GM23338 (cell line): ENCODE results near the gene MKI67. TPM values are rescaled to one million over a fixed set of nuclear protein-coding genes. Genes with fewer than 3 reads are reported as not detected.

ENCODE experiments used
- ATAC-seq: fragments of 200-7000 bp; cut with Tn5 transposase; 3 replicates; pipeline ENCODE4 v1.9.1; 2020
- DNase-seq: peaks from one replicate; pipeline ENCODE4 v3.0.0-alpha.2; 2015; ENCODE audit warnings: low spot score
- H2AFZ ChIP-seq: fragments of 200-600 bp; sonication (generic); 2 replicates; pipeline ENCODE4 v1.8.0; 2016; ENCODE audit warnings: antibody characterized with exemption, mild to moderate bottlenecking, moderate library complexity
- H3F3A ChIP-seq: fragments of 200-600 bp; sonication (generic); replicated peaks from 2 replicates; pipeline ENCODE4 v1.8.0; 2017; ENCODE audit warnings: antibody characterized with exemption, mixed run types, low read depth
- H3K27ac ChIP-seq: fragments of 200-600 bp; sonication (generic); 2 replicates; pipeline ENCODE4 v1.6.1; 2016; ENCODE audit warnings: low read depth
- H3K27me3 ChIP-seq: fragments of 200-600 bp; sonication (generic); 2 replicates; pipeline ENCODE4 v1.8.0; 2016; ENCODE audit warnings: mild to moderate bottlenecking, mixed run types, moderate library complexity; ENCODE audit not compliant: insufficient read depth
- H3K36me3 ChIP-seq: fragments of 200-600 bp; sonication (generic); 2 replicates; pipeline ENCODE4 v1.8.0; 2016; ENCODE audit warnings: mild to moderate bottlenecking; ENCODE audit not compliant: insufficient read depth
- H3K4me1 ChIP-seq: fragments of 200-600 bp; sonication (generic); 2 replicates; pipeline ENCODE4 v1.8.0; 2016; ENCODE audit warnings: mild to moderate bottlenecking, moderate library complexity; ENCODE audit not compliant: insufficient read depth
- H3K4me2 ChIP-seq: fragments of 200-600 bp; sonication (generic); 2 replicates; pipeline ENCODE4 v1.7.1; 2017; ENCODE audit warnings: mixed run types
- H3K4me3 ChIP-seq: fragments of 200-600 bp; sonication (generic); 2 replicates; pipeline ENCODE4 v1.6.1; 2016; ENCODE audit warnings: mixed run types
- H3K79me2 ChIP-seq: fragments of 200-600 bp; sonication (generic); replicated peaks from 2 replicates; pipeline ENCODE4 v1.8.0; 2017; ENCODE audit warnings: mild to moderate bottlenecking; ENCODE audit not compliant: insufficient read depth
- H3K9me2 ChIP-seq: fragments of 200-600 bp; sonication (generic); 2 replicates; pipeline ENCODE4 v1.8.0; 2017; ENCODE audit not compliant: insufficient read depth
- H4K20me1 ChIP-seq: fragments of 200-600 bp; sonication (generic); replicated peaks from 2 replicates; pipeline ENCODE4 v1.8.0; 2017; ENCODE audit warnings: mild to moderate bottlenecking; ENCODE audit not compliant: insufficient read depth
- H3K27ac Mint-ChIP-seq: 2 replicates; pipeline ENCODE4 v1.8.0; 2020; ENCODE audit warnings: inconsistent platforms, mild to moderate bottlenecking, moderate library complexity, mixed read lengths
- H3K27me3 Mint-ChIP-seq: 3 replicates; pipeline ENCODE4 v1.8.0; 2022; ENCODE audit warnings: low read depth, mild to moderate bottlenecking, moderate library complexity, mixed read lengths, inconsistent platforms; ENCODE audit not compliant: insufficient read depth, poor library complexity
- H3K36me3 Mint-ChIP-seq: 3 replicates; pipeline ENCODE4 v1.8.0; 2021; ENCODE audit warnings: low read depth, mild to moderate bottlenecking, inconsistent platforms, moderate library complexity, mixed read lengths
- H3K4me1 Mint-ChIP-seq: 3 replicates; pipeline ENCODE4 v1.8.0; 2020; ENCODE audit warnings: mild to moderate bottlenecking, inconsistent platforms, mixed read lengths
- H3K4me3 Mint-ChIP-seq: 3 replicates; pipeline ENCODE4 v1.8.0; 2021; ENCODE audit warnings: moderate library complexity, mild to moderate bottlenecking, inconsistent platforms, mixed read lengths
- H3K9me3 Mint-ChIP-seq: 3 replicates; pipeline ENCODE4 v1.8.0; 2020; ENCODE audit warnings: moderate library complexity, mild to moderate bottlenecking, inconsistent platforms, mixed read lengths
- CREB1 ChIP-seq: fragments of 250-450 bp; sonication (Bioruptor Pico); IDR thresholded peaks from 2 replicates; pipeline ENCODE4 v1.5.0; 2020; ENCODE audit warnings: low read depth, mild to moderate bottlenecking, moderate library complexity
- EZH2 ChIP-seq: fragments of 200-600 bp; sonication (generic); IDR thresholded peaks from one replicate; pipeline ENCODE4 v1.8.0; 2017; ENCODE audit warnings: antibody characterized with exemption, mild to moderate bottlenecking, low read depth; ENCODE audit not compliant: unreplicated experiment
- EZH2phosphoT487 ChIP-seq: fragments of 200-600 bp; sonication (generic); IDR thresholded peaks from one replicate; pipeline ENCODE4 v1.8.1; 2018; ENCODE audit warnings: antibody characterized with exemption; ENCODE audit not compliant: unreplicated experiment
- JUNB ChIP-seq: IDR thresholded peaks from one replicate; pipeline ENCODE4 v1.6.1; 2016; ENCODE audit warnings: antibody characterized with exemption; ENCODE audit not compliant: unreplicated experiment
- STAT1 ChIP-seq: IDR thresholded peaks from one replicate; pipeline ENCODE4 v1.6.1; 2016; ENCODE audit warnings: antibody characterized with exemption; ENCODE audit not compliant: unreplicated experiment
- ZNF331 ChIP-seq: fragments of 250-450 bp; sonication (Bioruptor Pico); IDR thresholded peaks from 2 replicates; pipeline ENCODE4 v1.5.0; 2020; ENCODE audit warnings: low read depth, mild to moderate bottlenecking, moderate library complexity
- polyA plus RNA-seq: library from polyadenylated mRNA; unstranded; fragments of >200 nt; fragmentation: Nextera tagmentation; extraction: Ambion mirVana; gene quantifications from 2 replicates; pipeline ENCODE4 v1.2.1, GENCODE V29; 2016
- total RNA-seq: library from RNA; depleted of rRNA; stranded (reverse); fragments of >200 nt; shearing (Covaris generic); gene quantifications from 2 replicates; pipeline ENCODE4 v1.2.3, GENCODE V29; 2014
- TF ChIP-seq, protein P1 (sequence below): IDR thresholded peaks from 2 replicates; pipeline ENCODE4 v1.6.1; 2016; ENCODE audit warnings: antibody characterized with exemption
- TF ChIP-seq, protein P2 (sequence below): IDR thresholded peaks from one replicate; pipeline ENCODE4 v1.6.1; 2018; ENCODE audit warnings: antibody characterized with exemption; ENCODE audit not compliant: unreplicated experiment
- TF ChIP-seq, protein P3 (sequence below), 2 experiments: fragments of 200-600 bp in 1 of 2; sonication (generic) in 1 of 2; conservative IDR thresholded peaks; 2 replicates each; pipeline versions ENCODE4 v1.5.1 to v1.6.1; 2016 to 2017; ENCODE audit warnings: antibody characterized with exemption in 2 of 2, low read depth in 2 of 2, mild to moderate bottlenecking in 2 of 2, moderate library complexity in 1 of 2

Gene MKI67
- total and polyA plus RNA-seq, 2 experiments from 2014 or later, result 58.0 to 103 TPM

DNA sequence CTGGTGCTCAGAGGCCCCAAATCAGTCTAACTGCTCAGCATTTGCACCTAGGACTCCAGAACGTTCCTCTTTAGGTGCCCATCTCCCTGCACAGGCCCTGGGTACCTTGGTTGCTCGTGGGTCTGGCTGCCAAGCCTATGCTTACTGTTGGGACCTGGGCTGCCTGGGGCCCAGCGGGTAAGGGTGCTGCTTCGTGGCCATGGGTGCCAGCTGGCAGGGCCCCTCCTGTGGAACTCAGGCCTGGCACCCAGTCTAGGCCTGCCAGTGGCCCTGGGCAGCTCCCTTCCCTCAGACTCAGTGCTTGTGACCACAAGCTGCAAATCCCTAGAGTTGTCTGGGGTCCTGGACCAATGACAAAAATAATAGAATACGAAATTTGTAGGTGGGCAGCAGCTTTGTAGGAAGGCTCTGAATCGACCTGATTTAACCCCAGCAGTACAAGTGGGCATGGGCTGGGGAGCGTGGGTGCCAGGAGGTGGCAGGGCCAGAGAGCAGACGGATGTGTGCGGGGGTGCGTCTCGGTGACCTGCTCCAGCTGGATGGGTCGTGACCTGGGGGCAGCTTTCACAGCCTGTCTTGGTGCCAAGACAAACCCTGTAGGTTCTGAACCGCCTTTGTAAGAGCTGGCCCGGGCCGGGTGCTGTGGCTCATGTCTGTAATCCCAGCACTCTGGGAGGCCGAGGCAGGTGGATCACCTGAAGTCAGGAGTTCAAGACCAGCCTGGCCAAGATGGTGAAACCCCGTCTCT is 69.7 kb downstream of the MKI67 start (continued):
- TF ChIP-seq, protein P1, sequence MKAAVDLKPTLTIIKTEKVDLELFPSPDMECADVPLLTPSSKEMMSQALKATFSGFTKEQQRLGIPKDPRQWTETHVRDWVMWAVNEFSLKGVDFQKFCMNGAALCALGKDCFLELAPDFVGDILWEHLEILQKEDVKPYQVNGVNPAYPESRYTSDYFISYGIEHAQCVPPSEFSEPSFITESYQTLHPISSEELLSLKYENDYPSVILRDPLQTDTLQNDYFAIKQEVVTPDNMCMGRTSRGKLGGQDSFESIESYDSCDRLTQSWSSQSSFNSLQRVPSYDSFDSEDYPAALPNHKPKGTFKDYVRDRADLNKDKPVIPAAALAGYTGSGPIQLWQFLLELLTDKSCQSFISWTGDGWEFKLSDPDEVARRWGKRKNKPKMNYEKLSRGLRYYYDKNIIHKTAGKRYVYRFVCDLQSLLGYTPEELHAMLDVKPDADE, result no peak
- TF ChIP-seq EZH2 (no peak), STAT1 (no peak), EZH2phosphoT487 (no peak)
- TF ChIP-seq, protein P2, sequence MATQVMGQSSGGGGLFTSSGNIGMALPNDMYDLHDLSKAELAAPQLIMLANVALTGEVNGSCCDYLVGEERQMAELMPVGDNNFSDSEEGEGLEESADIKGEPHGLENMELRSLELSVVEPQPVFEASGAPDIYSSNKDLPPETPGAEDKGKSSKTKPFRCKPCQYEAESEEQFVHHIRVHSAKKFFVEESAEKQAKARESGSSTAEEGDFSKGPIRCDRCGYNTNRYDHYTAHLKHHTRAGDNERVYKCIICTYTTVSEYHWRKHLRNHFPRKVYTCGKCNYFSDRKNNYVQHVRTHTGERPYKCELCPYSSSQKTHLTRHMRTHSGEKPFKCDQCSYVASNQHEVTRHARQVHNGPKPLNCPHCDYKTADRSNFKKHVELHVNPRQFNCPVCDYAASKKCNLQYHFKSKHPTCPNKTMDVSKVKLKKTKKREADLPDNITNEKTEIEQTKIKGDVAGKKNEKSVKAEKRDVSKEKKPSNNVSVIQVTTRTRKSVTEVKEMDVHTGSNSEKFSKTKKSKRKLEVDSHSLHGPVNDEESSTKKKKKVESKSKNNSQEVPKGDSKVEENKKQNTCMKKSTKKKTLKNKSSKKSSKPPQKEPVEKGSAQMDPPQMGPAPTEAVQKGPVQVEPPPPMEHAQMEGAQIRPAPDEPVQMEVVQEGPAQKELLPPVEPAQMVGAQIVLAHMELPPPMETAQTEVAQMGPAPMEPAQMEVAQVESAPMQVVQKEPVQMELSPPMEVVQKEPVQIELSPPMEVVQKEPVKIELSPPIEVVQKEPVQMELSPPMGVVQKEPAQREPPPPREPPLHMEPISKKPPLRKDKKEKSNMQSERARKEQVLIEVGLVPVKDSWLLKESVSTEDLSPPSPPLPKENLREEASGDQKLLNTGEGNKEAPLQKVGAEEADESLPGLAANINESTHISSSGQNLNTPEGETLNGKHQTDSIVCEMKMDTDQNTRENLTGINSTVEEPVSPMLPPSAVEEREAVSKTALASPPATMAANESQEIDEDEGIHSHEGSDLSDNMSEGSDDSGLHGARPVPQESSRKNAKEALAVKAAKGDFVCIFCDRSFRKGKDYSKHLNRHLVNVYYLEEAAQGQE, result no peak

DNA sequence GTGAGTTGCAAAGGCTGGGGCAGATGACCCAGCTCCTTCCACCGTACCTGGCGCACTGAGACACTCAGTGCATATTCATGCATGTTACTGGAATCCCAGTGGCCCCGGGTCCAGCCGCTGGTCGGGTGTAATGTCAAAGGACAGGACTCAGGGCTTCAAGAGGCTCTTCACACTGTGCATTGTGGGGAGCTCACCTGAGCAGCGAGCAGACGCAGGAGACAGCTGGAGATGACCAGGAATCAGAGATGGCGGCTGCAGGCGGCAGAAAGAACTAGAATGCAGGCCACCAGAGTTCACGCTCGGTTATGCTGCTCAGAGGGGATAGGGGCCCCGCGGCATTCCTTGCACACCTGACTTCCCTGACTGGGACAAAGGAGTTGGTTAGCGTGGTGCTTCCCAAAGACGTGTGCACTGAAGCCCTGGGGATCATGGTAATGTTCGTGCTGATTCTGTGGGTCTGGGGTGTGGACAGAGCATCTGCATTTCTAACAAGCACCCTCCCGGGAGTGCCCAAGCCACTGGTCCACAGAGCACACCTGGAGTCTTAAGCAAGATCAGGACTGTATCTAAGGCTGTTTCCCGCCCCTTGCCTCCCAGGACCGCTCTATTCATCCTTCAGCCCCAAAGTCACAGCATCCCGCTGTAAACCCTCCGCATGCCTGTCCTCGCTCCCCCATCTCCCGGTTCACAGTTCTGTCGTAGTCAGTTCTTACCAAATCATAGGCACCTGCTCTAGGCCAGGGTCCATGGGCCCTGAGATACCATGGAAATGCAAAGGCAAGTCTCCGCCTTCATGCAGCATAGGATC is 71.0 kb downstream of the MKI67 start:
- no peaks in the 10 kb centered on the region; the same call in 1 of the 3 replicates for H3K4me1 Mint-ChIP-seq
- no peaks in the 10 kb centered on the region for H3F3A ChIP-seq

More for the DNA sequence above, 71.0 kb downstream of the MKI67 start:
- Histone ChIP-seq H4K20me1 (no peaks in the 10 kb centered on the region), H3K4me2 (no peak overlapping the region), H3K27ac (no peak overlapping the region), H2AFZ (no peak overlapping the region), H3K79me2 (no peaks in the 10 kb centered on the region), H3K9me2 (no peaks in the 10 kb centered on the region), H3K27me3 (no peaks in the 10 kb centered on the region), H3K4me3 (no peak overlapping the region), H3K4me1 (no peaks in the 10 kb centered on the region), H3K36me3 (no peaks in the 10 kb centered on the region)
- Mint-ChIP-seq H3K36me3 (no peaks in the 10 kb centered on the region), H3K27ac (no peak overlapping the region; the same call in 1 of the 2 replicates), H3K9me3 (no peaks in the 10 kb centered on the region), H3K4me3 (no peak overlapping the region), H3K27me3 (peaks cover 3% of the 10 kb centered on the region)
- ATAC-seq (no peak), DNase-seq (no peak)
- no peak for TF ChIP-seq ZNF331 (CRISPR knock-in tag)
- TF ChIP-seq, protein P1, result no peak
- TF ChIP-seq EZH2phosphoT487, result no peak
- TF ChIP-seq, protein P3, sequence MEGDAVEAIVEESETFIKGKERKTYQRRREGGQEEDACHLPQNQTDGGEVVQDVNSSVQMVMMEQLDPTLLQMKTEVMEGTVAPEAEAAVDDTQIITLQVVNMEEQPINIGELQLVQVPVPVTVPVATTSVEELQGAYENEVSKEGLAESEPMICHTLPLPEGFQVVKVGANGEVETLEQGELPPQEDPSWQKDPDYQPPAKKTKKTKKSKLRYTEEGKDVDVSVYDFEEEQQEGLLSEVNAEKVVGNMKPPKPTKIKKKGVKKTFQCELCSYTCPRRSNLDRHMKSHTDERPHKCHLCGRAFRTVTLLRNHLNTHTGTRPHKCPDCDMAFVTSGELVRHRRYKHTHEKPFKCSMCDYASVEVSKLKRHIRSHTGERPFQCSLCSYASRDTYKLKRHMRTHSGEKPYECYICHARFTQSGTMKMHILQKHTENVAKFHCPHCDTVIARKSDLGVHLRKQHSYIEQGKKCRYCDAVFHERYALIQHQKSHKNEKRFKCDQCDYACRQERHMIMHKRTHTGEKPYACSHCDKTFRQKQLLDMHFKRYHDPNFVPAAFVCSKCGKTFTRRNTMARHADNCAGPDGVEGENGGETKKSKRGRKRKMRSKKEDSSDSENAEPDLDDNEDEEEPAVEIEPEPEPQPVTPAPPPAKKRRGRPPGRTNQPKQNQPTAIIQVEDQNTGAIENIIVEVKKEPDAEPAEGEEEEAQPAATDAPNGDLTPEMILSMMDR (conservative IDR thresholded peaks at IDR 0.05; ENCODE audit: low read depth in 2 of 2), result no peak
- TF ChIP-seq JUNB, result no peak
- TF ChIP-seq CREB1 (CRISPR knock-in tag), result no peak
